ENCODE measurements around the gene KIF6. TPM values are rescaled to one million over a fixed set of nuclear protein-coding genes. Genes with fewer than 3 reads are reported as not detected.
"Not testable (repeated sequence)": the region's sequence is repeated elsewhere in the genome, so short reads cannot be mapped to it uniquely, and the experiment has no call there.

Gene KIF6, protein sequence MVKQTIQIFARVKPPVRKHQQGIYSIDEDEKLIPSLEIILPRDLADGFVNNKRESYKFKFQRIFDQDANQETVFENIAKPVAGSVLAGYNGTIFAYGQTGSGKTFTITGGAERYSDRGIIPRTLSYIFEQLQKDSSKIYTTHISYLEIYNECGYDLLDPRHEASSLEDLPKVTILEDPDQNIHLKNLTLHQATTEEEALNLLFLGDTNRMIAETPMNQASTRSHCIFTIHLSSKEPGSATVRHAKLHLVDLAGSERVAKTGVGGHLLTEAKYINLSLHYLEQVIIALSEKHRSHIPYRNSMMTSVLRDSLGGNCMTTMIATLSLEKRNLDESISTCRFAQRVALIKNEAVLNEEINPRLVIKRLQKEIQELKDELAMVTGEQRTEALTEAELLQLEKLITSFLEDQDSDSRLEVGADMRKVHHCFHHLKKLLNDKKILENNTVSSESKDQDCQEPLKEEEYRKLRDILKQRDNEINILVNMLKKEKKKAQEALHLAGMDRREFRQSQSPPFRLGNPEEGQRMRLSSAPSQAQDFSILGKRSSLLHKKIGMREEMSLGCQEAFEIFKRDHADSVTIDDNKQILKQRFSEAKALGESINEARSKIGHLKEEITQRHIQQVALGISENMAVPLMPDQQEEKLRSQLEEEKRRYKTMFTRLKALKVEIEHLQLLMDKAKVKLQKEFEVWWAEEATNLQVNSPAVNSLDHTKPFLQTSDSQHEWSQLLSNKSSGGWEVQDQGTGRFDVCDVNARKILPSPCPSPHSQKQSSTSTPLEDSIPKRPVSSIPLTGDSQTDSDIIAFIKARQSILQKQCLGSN
- 2.0 and 2.2 TPM in 2 replicates for total RNA-seq (2014; rRNA removed; shearing (Covaris generic))

- peak; percentile 92 for DNase-seq (ENCODE audit: low spot score)
Observed at GRCh38 chr6:39724787-39725631, at the start of gene KIF6. Gene KIF6, minus strand, starts transcription at chr6:39725408. Its CDS starts 98 bp downstream, at chr6:39725310.

GRCh38 chr6:39773782-39774181 is 48.6 kb upstream of the KIF6 start:
- DNase-seq (ENCODE audit: low spot score): no peak

DNA sequence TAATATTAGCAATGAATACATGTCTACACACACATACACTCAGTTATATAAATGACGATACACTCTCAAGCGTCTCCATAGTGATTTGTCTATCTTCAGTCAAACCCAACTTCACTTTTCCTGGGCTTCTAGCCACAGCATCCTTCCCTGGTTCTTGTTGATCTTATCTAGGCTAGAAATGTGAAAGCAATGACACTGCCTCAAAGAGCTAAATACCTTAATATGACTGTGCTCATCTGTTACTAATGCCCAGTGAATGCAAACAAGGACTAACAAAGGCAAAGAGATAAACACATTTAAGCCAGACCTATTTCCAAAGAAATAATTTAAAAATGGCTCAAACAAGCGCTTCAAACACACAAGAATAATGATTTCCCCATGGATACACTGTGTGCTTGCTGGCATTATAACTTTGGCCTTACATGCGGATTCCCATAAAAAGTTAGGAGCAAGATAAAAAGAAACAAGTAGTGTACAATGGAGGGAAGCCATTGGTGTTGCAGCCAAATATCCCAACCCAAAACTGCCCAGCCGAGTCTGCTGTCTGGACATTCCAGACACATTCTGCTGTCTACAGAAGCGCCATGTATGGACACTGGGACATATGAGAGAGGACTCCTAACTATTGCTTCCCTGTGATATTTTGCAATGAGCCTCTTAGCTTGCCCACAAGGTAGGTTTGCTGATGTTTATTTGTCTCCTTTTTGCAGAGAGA is 47.5 kb upstream of the KIF6 start:
- no peak for DNase-seq (ENCODE audit: low spot score)

DNA sequence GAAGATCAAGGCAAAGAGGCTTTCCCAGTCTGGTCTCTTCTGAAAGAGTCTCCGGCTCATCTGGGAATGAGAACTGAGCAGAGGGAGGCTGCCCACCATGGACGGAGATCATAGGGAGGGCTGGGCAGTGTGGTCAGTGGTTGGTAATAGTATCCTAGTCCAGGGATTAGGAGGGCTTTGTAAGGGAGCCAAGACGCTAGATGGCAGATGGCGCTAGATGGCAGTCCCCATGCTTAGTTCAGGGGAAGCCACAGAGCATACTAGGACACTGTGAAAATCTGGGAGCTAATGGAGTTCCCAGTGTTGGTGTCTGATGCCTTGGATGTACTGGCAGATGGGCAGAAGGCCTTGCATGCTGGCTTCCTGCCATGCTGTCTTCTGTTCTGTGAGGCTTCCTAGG is 45.2 kb upstream of the KIF6 start:
- DNase-seq (ENCODE audit: low spot score): no peak

GRCh38 chr6:39769012-39769411 is 43.8 kb upstream of the KIF6 start:
- no peak for DNase-seq (ENCODE audit: low spot score)

GRCh38 chr6:39765508-39766065 is 40.4 kb upstream of the KIF6 start:
- no peak for DNase-seq (ENCODE audit: low spot score)

DNA sequence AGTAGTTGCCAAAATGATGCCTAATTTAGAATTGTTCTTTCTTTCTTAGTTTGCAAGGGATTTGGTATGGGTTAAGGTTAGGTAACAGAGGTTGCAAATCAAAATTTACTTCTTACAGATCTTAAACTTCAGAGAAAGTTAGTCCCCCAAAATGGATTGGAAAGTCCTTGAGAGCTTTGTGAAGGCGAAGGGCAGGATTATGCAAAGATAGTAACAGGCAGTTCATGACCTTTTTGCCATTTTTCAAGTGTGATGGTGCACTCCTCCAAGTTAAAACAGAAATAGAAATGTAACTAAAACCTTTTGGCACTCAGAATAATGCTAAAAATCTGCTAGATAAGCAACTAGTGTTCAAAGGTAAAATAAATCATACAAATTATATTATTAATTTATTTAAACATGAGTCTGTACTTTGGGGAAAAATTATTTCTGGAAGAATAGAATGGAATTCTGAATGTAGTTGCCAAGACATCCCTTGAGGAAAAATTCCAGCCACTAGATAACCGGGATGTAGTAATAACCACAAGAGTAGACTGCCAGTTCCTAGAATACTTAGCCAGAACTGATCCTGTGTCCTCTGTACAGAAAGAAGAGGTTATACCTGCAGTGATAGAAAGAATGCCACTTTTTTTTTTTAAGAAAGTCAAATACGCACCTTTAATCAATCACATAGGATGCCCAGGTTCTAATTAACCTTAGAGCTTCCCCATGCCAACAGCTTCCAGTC is 35.2 kb upstream of the KIF6 start:
- DNase-seq (ENCODE audit: low spot score): no peak

DNA sequence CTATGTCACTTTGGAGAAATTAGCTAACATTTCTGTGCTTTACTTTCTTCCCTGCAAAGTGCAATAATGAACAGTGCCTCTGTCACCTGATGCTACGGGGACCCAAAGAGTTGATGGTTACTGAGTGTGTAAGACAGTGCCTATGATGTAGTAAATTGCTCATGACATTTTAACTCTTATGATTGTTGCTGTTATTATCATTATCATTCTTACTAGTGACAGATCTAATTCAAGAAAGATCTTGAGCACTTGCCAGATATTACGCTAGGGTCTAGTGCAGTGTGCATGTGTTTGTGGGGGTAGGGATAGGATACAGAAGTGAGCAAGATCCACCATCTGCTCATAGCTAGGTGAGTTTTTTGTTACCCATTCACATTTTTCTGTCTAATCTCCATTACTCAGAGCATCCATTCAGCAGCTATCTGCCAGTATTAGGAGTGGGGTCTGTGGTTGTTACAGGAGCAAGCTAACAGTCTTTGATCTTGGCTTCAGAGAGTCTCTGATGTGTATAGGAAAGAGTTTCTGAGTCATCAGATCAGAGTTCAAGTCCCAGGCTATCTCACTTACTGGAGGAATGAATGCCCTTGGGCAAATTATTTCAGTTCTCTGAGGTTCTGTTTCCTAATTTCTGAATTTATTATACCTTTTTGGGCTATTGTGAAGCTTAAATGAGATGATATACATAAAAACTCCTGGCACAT is 33.8 kb upstream of the KIF6 start:
- no peak for DNase-seq (ENCODE audit: low spot score)

DNA sequence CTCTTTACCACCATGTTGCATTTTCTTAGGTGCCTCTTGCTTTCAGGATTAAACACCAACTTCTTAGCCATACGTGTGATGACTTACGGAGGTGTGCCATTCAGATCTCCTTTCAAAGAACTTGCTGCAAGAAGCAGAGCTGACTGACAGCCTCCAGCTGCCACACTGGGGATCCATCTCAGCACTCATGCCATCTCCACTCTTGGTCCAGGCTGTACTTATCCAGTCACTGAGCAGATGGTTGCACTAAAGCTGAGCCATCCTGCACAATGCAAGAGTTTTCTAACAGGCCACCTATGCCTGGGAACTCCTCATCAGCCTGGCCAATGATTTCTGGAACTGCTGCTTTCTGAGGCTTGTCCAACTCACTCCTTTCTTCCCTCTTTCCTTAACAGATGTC is 31.4 kb upstream of the KIF6 start:
- DNase-seq (ENCODE audit: low spot score): no peak

DNA sequence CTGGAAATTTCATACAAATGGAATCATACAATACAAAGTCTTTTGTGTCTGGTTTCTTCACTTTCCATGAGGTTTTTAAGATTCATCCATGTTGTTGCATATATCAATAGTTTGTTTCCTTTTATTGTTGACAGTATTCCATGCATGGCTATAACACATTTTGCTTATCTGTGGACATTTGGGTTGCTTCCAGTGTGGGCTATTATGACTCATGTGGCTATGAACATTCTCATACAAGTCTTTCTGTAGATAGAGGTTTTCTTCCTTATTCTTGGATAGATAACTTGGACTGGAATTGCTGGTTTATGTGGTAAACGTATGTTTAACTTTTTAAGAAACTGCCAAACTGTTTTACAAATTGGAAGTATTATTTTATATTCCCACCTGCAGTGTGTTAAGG is 30.0 kb upstream of the KIF6 start:
- no peak for DNase-seq (ENCODE audit: low spot score)

- no peak for DNase-seq (ENCODE audit: low spot score)
Observed at GRCh38 chr6:39754514-39755115, 29.4 kb upstream of the KIF6 start.

GRCh38 chr6:39753725-39754045 is 28.5 kb upstream of the KIF6 start:
- no peak for DNase-seq (ENCODE audit: low spot score)

DNA sequence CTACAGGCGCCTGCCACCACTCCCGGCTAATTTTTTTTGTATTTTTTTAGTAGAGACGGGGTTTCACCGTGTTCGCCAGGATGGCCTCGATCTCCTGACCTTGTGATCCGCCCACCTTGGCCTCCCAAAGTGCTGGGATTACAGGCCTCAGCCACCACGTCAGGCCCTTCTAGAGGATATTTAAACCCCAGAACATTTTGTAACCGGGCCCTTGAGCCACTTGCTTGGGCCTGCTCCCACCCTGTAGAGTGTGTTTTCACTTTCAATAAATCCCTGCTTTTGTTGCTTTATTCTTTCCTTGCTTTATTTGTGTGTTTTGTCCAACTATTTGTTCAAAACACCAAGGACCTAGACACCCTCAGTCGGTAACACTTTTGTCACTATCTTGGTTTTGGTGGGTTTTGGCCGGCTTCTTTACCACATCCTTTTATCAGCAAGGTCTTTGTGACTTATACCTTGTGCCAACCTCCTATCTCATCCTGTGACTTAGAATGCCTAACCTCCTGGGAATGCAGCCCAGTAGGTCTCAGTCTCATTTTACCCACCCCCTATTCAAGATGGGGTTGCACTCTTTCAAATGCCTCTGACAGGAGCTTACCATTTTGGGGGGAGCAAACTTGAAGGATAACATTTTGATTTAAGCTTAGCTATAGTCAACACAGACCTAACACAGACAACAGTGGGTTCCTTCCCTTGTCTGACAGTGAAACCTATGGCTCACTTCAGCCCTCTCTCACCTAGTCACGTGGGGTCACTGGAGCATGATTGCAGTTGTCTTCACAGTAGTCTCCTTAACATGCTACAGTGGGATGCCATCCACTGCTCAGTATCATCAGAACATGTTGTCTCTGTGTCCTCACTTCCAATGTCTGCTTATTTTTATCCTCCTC is 27.9 kb upstream of the KIF6 start:
- no peak for DNase-seq (ENCODE audit: low spot score)

- no peak for DNase-seq (ENCODE audit: low spot score)
Observed at GRCh38 chr6:39746795-39747194, 21.6 kb upstream of the KIF6 start.

GRCh38 chr6:39733704-39734103 is 8.5 kb upstream of the KIF6 start:
- DNase-seq (ENCODE audit: low spot score): no peak

DNA sequence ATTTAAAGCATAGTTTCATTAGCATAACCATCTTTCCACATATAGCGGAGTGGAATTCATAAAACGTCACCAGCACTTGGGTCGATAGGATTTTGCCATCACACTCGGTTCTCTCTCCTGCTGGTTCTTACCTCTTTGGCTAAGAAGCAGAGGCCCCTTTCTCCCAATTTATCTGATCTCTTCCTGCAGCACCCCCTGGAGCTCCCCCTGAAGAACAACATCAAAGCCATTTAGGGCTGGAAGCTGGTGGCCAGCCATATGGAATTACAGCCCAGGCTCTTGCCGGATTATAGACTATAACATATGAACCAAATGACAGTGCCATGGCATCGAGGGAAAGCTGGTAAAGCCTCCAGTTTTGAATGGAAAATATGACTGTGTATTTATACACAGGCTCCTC is 6.4 kb upstream of the KIF6 start:
- DNase-seq (ENCODE audit: low spot score): no peak

GRCh38 chr6:39729945-39730344 is 4.7 kb upstream of the KIF6 start:
- no peak for DNase-seq (ENCODE audit: low spot score)

DNA sequence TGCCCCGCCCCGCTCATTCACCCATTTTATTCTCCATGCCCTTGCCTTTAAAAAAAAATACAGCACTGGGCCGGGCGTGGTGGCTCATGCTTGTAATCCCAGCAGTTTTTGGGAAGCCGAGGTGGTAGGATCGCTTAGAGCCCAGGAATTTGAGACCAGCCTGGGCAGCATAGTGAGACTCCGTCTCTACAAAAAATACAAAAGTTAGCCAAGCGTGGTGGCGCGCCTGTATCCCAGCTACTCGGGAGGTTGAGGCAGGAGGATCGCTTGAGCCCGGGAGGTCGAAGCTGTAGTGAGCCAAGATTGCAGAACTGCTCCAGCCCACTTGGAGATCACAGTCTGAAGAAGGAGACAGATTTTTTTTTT is 407 bp upstream of the KIF6 start:
- no peak for DNase-seq (ENCODE audit: low spot score)

DNA sequence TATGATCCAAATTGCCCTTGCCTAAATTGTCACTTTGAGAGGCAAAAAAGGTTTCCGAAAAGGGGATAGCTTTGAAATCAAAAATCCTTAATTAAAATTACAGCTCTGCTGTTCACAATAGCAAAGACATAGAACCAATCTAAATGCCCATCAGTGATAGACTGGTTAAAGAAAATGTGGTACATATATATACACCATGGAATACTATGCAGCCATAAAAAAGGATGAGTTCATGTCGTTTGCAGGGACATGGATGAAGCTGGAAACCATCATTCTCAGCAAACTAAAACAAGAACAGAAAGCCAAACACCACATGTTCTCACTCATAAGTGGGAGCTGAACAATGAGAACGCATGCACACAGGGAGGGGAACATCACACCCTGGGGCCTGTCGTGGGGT is 1.9 kb downstream of the KIF6 start:
- not testable (repeated sequence) for DNase-seq (ENCODE audit: low spot score)

All from H4 (cell line).